Subcutaneous adipose tissue (tissue), 4 donors: ENCODE results near the gene SLC4A4. TPM values are rescaled to one million over a fixed set of nuclear protein-coding genes. Genes with fewer than 3 reads are reported as not detected.

ENCODE experiments used
- total RNA-seq, 4 donors: library from RNA; depleted of rRNA; stranded (reverse); fragments of >200 nt; gene quantifications; one replicate each; pipeline ENCODE4 v1.1.0, GENCODE V29; 2016
- TF ChIP-seq, protein P1 (sequence below): fragments of 450-650 bp; IDR thresholded peaks from one replicate; pipeline ENCODE4 v1.5.1; 2016; ENCODE audit warnings: low read depth, mild to moderate bottlenecking, control low read depth, antibody characterized with exemption, moderate library complexity

SLC4A4 gene
- total RNA-seq, 4 donors from 2014 or later = 0.68 to 18.6 (median 5.0) TPM

DNA sequence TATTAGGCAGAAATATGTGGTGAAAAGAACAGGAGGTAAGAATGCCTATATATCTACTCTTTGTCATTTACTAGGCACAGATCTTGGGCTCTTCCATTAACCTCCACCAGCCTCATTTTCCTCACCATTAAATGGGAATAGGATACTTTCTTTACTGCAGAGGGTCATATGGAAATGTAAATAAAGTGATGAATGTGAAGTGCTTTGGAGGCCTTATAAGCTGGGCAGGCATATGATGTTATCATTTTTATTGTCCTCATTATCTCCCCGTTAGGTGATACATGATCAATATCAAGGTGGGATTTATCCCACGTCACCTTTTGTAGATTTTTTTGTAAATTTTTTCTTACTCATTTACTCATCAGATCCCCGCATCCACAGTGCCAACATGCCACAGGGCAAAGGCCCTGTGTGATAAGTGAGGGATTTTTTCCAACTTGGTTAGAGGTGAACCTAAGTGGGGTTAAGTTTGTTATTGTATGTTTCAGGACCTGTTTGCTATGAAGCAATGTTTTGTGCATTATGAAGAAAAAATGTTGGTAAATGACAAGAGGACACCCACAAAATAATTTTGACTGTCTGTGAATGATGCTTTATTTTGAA is 107.8 kb downstream of the SLC4A4 start:
- TF ChIP-seq, protein P1, sequence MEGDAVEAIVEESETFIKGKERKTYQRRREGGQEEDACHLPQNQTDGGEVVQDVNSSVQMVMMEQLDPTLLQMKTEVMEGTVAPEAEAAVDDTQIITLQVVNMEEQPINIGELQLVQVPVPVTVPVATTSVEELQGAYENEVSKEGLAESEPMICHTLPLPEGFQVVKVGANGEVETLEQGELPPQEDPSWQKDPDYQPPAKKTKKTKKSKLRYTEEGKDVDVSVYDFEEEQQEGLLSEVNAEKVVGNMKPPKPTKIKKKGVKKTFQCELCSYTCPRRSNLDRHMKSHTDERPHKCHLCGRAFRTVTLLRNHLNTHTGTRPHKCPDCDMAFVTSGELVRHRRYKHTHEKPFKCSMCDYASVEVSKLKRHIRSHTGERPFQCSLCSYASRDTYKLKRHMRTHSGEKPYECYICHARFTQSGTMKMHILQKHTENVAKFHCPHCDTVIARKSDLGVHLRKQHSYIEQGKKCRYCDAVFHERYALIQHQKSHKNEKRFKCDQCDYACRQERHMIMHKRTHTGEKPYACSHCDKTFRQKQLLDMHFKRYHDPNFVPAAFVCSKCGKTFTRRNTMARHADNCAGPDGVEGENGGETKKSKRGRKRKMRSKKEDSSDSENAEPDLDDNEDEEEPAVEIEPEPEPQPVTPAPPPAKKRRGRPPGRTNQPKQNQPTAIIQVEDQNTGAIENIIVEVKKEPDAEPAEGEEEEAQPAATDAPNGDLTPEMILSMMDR = no peak

DNA sequence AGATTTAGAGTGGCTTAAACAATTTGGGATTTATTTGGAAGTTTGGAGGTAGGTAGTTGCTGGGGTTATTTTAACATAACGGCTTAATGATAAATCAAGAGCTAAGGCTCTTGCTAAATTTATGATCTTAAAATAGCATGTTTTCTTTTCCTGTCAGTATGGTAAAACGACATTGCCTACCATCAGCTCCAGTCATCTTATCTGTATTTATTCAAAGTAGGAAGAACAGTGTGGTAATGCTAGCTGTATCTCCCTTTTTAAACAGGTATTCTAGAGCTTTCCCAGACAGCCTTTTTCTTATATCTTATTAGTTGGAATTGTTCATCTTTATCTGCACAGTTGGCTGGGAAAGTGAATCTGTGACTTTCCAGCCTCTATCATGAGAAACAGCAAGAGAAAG is 110.2 kb downstream of the SLC4A4 start:
- TF ChIP-seq, protein P1 = no peak

GRCh38 chr4:71449878-71450277 is 111.1 kb downstream of the SLC4A4 start:
- TF ChIP-seq, protein P1 = no peak

DNA sequence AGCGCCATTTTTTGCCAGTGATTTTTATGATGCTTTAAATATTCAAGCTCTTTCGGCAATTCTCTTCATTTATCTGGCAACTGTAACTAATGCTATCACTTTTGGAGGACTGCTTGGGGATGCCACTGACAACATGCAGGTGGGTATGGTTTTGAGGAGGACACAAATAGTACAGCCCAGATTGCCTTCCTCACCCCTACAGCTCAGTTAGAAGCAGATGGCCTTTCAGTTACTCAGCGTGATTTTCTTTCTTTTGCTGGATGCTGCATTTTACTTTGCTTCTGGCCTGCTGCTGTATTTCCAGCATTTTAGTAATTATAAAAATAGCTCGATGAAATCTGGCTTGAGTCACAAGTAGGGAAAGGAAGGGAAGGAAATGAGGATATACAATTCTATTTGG is 114.7 kb downstream of the SLC4A4 start:
- TF ChIP-seq, protein P1 = no peak

DNA sequence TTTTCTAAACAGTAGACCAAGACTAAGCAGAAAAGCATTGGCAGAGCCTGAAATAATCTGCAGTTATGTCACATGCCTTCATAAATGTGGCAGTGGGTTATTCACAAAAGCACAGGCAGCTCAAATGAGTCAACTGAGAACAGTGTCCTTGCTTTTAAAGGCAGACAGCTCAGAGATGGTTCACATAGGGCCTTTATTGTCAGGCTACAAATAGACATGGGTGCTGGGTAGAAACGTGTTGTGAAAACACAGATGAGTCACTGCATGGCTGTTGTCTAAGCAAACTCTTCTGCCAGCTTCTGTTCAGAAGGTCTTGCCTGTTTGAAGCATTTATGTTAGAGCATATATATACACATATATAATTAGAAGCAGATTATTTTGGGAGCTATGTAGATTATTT is 118.0 kb downstream of the SLC4A4 start:
- TF ChIP-seq, protein P1 = no peak

- TF ChIP-seq, protein P1 = no peak
These were observed 121.6 kb downstream of the SLC4A4 start for GRCh38 chr4:71460371-71460770.

GRCh38 chr4:71461422-71461821 is 122.6 kb downstream of the SLC4A4 start:
- TF ChIP-seq, protein P1 = no peak
